Body of pancreas (tissue), 4 donors: Measurements from ENCODE around the gene FAH. TPM values are rescaled to one million over a fixed set of nuclear protein-coding genes. Genes with fewer than 3 reads are reported as not detected.

ENCODE experiments used
- ATAC-seq: fragments of 150-250 bp; one replicate; pipeline ENCODE4 v1.9.1; 2016
- DNase-seq, 4 donors: peaks; one replicate each; pipeline ENCODE4 v3.0.0-alpha.2; 2019
- H3K27ac ChIP-seq, 4 donors: fragments of 200-600 bp; sonication (generic); 1 replicate in 3 of 4; 2 replicates in 1 of 4; pipeline versions ENCODE4 v1.5.1 to v1.6.1; 2016 to 2019; ENCODE audit warnings: mild to moderate bottlenecking in 1 of 4, mixed read lengths in 1 of 4, moderate library complexity in 1 of 4
- H3K27me3 ChIP-seq, 2 donors: fragments of 200-600 bp; sonication (generic); one replicate each; pipeline ENCODE4 v1.6.0; 2016; ENCODE audit warnings: mild to moderate bottlenecking in 1 of 2
- H3K36me3 ChIP-seq, 2 donors: fragments of 200-600 bp; sonication (generic); replicated peaks in 1 of 2; 2 replicates each; pipeline ENCODE4 v1.5.1; 2016; ENCODE audit warnings: low read depth in 2 of 2; ENCODE audit not compliant: insufficient read depth in 1 of 2
- H3K4me1 ChIP-seq: fragments of 200-600 bp; sonication (generic); one replicate; pipeline ENCODE4 v1.6.0; 2016
- H3K4me3 ChIP-seq, 2 donors: fragments of 200-600 bp; sonication (generic); 1 replicate in 1 of 2; 2 replicates in 1 of 2; pipeline ENCODE4 v1.5.1; 2016 to 2019
- H3K9me3 ChIP-seq, 3 donors: fragments of 200-600 bp; sonication (generic); 1 replicate in 2 of 3; 2 replicates in 1 of 3; pipeline ENCODE4 v1.5.1; 2016
- CTCF ChIP-seq, 7 experiments: fragments of 450-650 bp in 4 of 7; fragments of 200-600 bp in 3 of 7; sonication (generic) in 3 of 7; IDR thresholded peaks; one replicate each; pipeline ENCODE4 v1.5.1; 2016 to 2019; ENCODE audit warnings: antibody characterized with exemption in 7 of 7
- POLR2A ChIP-seq, 3 donors: fragments of 450-650 bp; IDR thresholded peaks; one replicate each; pipeline ENCODE4 v1.6.1; 2016; ENCODE audit warnings: antibody characterized with exemption in 3 of 3, mild to moderate bottlenecking in 2 of 3
- WGBS, 2 donors: methylation state at CpG; one replicate each; pipeline ENCODE4 v1.1.5; 2017; 5-methylcytosine and 5-hydroxymethylcytosine counted together
- intact Hi-C: fragments of 100-400 bp; cut with DNase I; formaldehyde crosslinking; loops from one replicate; pipeline ENCODE4 v1.15.1; 2023
- total RNA-seq, 2 donors: library from RNA; depleted of rRNA; stranded (reverse); fragments of >200 nt; gene quantifications; one replicate each; pipeline ENCODE4 v1.1.0, GENCODE V29; 2016

Gene FAH
- total RNA-seq, 2 donors from 2014 or later, result 8.8 to 31.0 TPM

GRCh38 chr15:80127911-80128310 lies 24.9 kb upstream of the FAH start:
- no peak for ATAC-seq
- H3K9me3 ChIP-seq, result no peaks in the 10 kb centered on the region
- H3K4me1 ChIP-seq, result no peaks in the 10 kb centered on the region
- H3K27me3 ChIP-seq, result no peaks in the 10 kb centered on the region
- H3K36me3 ChIP-seq, result peaks cover 0 to 2% of the 10 kb centered on the region in 2 donors
- no peak for DNase-seq
- no peak for TF ChIP-seq POLR2A (IDR thresholded peaks at IDR 0.05)
- no peak for TF ChIP-seq CTCF (IDR thresholded peaks at IDR 0.05)
- 74 to 93% methylated on average over 2 of the region's 2 CpGs for WGBS, 2 donors
- intact Hi-C loops, result no loop called here
- no peak overlapping the region for H3K4me3 ChIP-seq
- H3K27ac ChIP-seq, result no peak overlapping the region

- no peaks in the 10 kb centered on the region for H3K36me3 ChIP-seq
- no peak for ATAC-seq
Measured at GRCh38 chr15:80132382-80132781, 20.4 kb upstream of the FAH start.

GRCh38 chr15:80136854-80137253 lies 15.9 kb upstream of the FAH start:
- H3K9me3 ChIP-seq, result no peaks in the 10 kb centered on the region
- no peak overlapping the region for H3K27ac ChIP-seq
- no peak for DNase-seq
- no peaks in the 10 kb centered on the region for H3K36me3 ChIP-seq
- TF ChIP-seq CTCF (IDR thresholded peaks at IDR 0.05) (no peak), POLR2A (IDR thresholded peaks at IDR 0.05) (no peak)
- WGBS, 2 donors, result 69 to 71% methylated on average over 3 of the region's 3 CpGs
- no peak for ATAC-seq
- H3K27me3 ChIP-seq, result no peaks in the 10 kb centered on the region
- intact Hi-C loops, result no loop called here
- H3K4me3 ChIP-seq, result no peak overlapping the region
- no peaks in the 10 kb centered on the region for H3K4me1 ChIP-seq

More at GRCh38 chr15:80132382-80132781, 20.4 kb upstream of the FAH start:
- no peak for DNase-seq
- no peak overlapping the region for H3K27ac ChIP-seq
- no peaks in the 10 kb centered on the region for H3K4me1 ChIP-seq
- 94 to 97% methylated on average over 3 of the region's 3 CpGs for WGBS, 2 donors
- TF ChIP-seq POLR2A (IDR thresholded peaks at IDR 0.05) (no peak), CTCF (IDR thresholded peaks at IDR 0.05) (no peak)
- no peaks in the 10 kb centered on the region for H3K27me3 ChIP-seq
- intact Hi-C loops, result no loop called here
- no peak overlapping the region for H3K4me3 ChIP-seq
- H3K9me3 ChIP-seq, result no peaks in the 10 kb centered on the region

- WGBS, 2 donors, result 81 to 87% methylated on average over 3 of the region's 3 CpGs
- H3K9me3 ChIP-seq, result no peaks in the 10 kb centered on the region
- intact Hi-C loops, result no loop called here
- H3K4me3 ChIP-seq, result no peak overlapping the region
- no peak overlapping the region for H3K27ac ChIP-seq
- TF ChIP-seq POLR2A (IDR thresholded peaks at IDR 0.05), result no peak
- no peak for TF ChIP-seq CTCF (IDR thresholded peaks at IDR 0.05)
- no peaks in the 10 kb centered on the region for H3K27me3 ChIP-seq
- H3K4me1 ChIP-seq, result no peaks in the 10 kb centered on the region
- DNase-seq (no peak), ATAC-seq (no peak)
- H3K36me3 ChIP-seq, result no peaks in the 10 kb centered on the region
Measured at GRCh38 chr15:80138961-80139360, 13.8 kb upstream of the FAH start.

- no peaks in the 10 kb centered on the region for H3K4me1 ChIP-seq
- ATAC-seq, result no peak
- no peaks in the 10 kb centered on the region for H3K27me3 ChIP-seq
- no peak overlapping the region for H3K27ac ChIP-seq
- H3K36me3 ChIP-seq, result no peaks in the 10 kb centered on the region
- intact Hi-C loops, result no loop called here
- TF ChIP-seq POLR2A (IDR thresholded peaks at IDR 0.05) (no peak), CTCF (IDR thresholded peaks at IDR 0.05) (no peak)
- no peak overlapping the region for H3K4me3 ChIP-seq
- H3K9me3 ChIP-seq, result no peaks in the 10 kb centered on the region
- 91% methylated on average over 4 of the region's 4 CpGs for WGBS, 2 donors
- DNase-seq, result no peak
Measured at GRCh38 chr15:80140909-80141308, 11.9 kb upstream of the FAH start.
